ENCODE measurements around the gene MPPED2. TPM values are rescaled to one million over a fixed set of nuclear protein-coding genes. Genes with fewer than 3 reads are reported as not detected.

The MPPED2 gene
- total and polyA plus RNA-seq, 2 donors from 2014 or later, result 10.8 to 12.9 TPM

DNA sequence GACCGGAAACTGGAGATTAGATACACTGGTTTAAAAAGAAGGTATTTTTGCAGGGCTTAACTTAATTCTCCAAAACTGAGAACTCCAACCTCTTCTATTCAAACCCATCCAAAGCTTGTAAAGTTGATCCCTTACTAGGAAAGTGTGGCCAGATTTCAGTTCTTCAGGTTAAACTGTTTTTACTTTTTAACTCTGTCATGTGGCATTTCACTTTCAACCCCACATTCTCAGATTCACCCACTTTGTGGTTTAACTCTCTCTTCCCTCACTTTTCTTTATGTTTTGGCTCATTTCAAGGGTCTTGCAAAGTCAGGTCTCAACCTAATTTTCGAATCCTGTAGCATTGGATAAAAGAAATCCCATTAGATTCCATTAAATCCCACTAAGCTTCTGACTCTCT, 75.4 kb downstream of the MPPED2 start:
- intact Hi-C loops (cut with DNase I), result no loop called here
- FAIRE-seq (no peak), DNase-seq (no peak)
- Histone ChIP-seq H3K4me1 (ENCODE audit: control insufficient read depth in 2 of 3, insufficient read depth in 2 of 3, low read depth in 1 of 3, low read length in 3 of 3) (no peaks in the 10 kb centered on the region), H3K27ac (ENCODE audit: low read depth in 2 of 2, low read length in 2 of 2) (no peak overlapping the region), H3K36me3 (ENCODE audit: control insufficient read depth in 2 of 3, insufficient read depth in 3 of 3, low read length in 3 of 3) (no peaks in the 10 kb centered on the region), H3K9ac (ENCODE audit: low read length in 3 of 3) (no peak overlapping the region), H3K4me3 (ENCODE audit: low read length in 3 of 3) (no peak overlapping the region), H3K27me3 (ENCODE audit: control insufficient read depth, insufficient read depth, low read length) (no peaks in the 10 kb centered on the region), H3K9me3 (ENCODE audit: control insufficient read depth in 2 of 3, insufficient read depth in 1 of 3, low read length in 3 of 3) (no peaks in the 10 kb centered on the region)
- TF ChIP-seq, protein P1, sequence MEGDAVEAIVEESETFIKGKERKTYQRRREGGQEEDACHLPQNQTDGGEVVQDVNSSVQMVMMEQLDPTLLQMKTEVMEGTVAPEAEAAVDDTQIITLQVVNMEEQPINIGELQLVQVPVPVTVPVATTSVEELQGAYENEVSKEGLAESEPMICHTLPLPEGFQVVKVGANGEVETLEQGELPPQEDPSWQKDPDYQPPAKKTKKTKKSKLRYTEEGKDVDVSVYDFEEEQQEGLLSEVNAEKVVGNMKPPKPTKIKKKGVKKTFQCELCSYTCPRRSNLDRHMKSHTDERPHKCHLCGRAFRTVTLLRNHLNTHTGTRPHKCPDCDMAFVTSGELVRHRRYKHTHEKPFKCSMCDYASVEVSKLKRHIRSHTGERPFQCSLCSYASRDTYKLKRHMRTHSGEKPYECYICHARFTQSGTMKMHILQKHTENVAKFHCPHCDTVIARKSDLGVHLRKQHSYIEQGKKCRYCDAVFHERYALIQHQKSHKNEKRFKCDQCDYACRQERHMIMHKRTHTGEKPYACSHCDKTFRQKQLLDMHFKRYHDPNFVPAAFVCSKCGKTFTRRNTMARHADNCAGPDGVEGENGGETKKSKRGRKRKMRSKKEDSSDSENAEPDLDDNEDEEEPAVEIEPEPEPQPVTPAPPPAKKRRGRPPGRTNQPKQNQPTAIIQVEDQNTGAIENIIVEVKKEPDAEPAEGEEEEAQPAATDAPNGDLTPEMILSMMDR (IDR thresholded peaks at IDR 0.05; ENCODE audit: borderline replicate concordance, extremely low read depth, insufficient read depth), result no peak

DNA sequence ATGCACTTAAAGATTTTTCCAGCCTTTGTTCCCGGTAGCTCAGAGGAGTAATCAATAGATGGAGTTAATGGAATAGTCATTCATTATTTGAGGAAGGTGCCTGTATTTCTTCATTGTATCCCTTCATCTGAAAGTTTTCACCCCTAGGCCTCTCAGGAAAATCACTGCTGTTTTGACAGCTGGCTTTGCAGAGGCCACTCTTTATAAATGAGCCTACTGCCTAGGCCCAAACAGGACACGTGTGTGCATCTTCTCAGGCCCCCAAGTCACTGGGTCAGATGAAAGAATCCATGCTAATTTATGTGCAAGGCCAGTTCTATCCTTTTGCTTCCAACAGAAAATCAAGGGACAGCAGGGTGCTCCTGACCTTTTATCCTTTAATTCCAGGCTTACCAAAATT, 76.8 kb downstream of the MPPED2 start:
- intact Hi-C loops (cut with DNase I), result no loop called here

DNA sequence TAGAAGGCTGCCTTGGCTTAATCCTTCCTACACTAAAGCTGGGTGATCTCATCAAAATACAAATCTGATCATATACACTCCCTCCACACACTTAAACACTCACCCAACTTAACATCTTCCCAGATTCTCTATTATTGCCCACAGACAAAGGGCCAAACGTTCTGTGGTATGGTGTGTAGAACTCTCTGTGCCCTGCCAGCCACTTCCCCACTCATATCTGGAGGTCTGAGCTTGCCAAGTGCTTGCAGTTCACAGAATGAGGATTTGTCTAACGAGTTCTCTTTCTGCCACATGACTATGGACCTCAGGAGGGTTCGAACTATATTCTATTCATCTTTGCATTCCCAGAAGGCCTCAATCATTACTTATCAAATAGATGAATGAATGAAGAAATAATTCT, 77.6 kb downstream of the MPPED2 start:
- no peak overlapping the region for H3K9ac ChIP-seq (ENCODE audit: low read length in 3 of 3)
- H3K9me3 ChIP-seq (ENCODE audit: control insufficient read depth in 2 of 3, insufficient read depth in 1 of 3, low read length in 3 of 3), result no peaks in the 10 kb centered on the region
- H3K4me1 ChIP-seq (ENCODE audit: control insufficient read depth in 2 of 3, insufficient read depth in 2 of 3, low read depth in 1 of 3, low read length in 3 of 3), result peaks cover 0 to 8% (median 5%) of the 10 kb centered on the region in 3 donors
- no peak for FAIRE-seq
- intact Hi-C loops (cut with DNase I), result no loop called here
- TF ChIP-seq, protein P1 (IDR thresholded peaks at IDR 0.05; ENCODE audit: borderline replicate concordance, extremely low read depth, insufficient read depth), result no peak
- no peak overlapping the region for H3K4me3 ChIP-seq (ENCODE audit: low read length in 3 of 3)
- DNase-seq, result no peak
- no peaks in the 10 kb centered on the region for H3K36me3 ChIP-seq (ENCODE audit: control insufficient read depth in 2 of 3, insufficient read depth in 3 of 3, low read length in 3 of 3)
- no peaks in the 10 kb centered on the region for H3K27me3 ChIP-seq (ENCODE audit: control insufficient read depth, insufficient read depth, low read length)
- H3K27ac ChIP-seq (ENCODE audit: low read depth in 2 of 2, low read length in 2 of 2), result no peak overlapping the region

More for the DNA sequence above, 76.8 kb downstream of the MPPED2 start:
- H3K27me3 ChIP-seq (ENCODE audit: control insufficient read depth, insufficient read depth, low read length), result no peaks in the 10 kb centered on the region
- no peak overlapping the region for H3K9ac ChIP-seq (ENCODE audit: low read length in 3 of 3)
- H3K36me3 ChIP-seq (ENCODE audit: control insufficient read depth in 2 of 3, insufficient read depth in 3 of 3, low read length in 3 of 3), result no peaks in the 10 kb centered on the region
- H3K4me1 ChIP-seq (ENCODE audit: control insufficient read depth in 2 of 3, insufficient read depth in 2 of 3, low read depth in 1 of 3, low read length in 3 of 3), result peaks cover 0 to 8% (median 5%) of the 10 kb centered on the region in 3 donors
- no peaks in the 10 kb centered on the region for H3K9me3 ChIP-seq (ENCODE audit: control insufficient read depth in 2 of 3, insufficient read depth in 1 of 3, low read length in 3 of 3)
- no peak overlapping the region for H3K27ac ChIP-seq (ENCODE audit: low read depth in 2 of 2, low read length in 2 of 2)
- DNase-seq (no peak), FAIRE-seq (no peak)
- no peak overlapping the region for H3K4me3 ChIP-seq (ENCODE audit: low read length in 3 of 3)
- TF ChIP-seq, protein P1 (IDR thresholded peaks at IDR 0.05; ENCODE audit: borderline replicate concordance, extremely low read depth, insufficient read depth), result no peak

DNA sequence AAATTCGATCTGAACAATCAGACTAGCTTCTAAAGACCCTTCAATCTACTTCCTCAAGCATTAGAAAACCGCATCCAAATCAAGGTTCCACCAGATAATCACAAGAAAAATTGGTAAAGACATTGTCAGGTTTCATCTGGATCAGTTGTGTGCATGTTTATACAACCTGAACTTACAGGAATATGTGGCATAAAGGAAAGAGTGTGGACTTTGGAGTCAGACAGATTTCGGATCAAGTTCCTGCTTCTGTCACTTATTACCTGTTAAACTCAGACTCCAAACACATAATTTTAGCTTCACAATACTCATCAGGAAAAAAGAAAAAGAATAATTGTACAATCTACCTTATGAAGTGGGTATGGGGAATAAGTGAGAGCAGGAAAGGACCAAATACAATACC, 80.5 kb downstream of the MPPED2 start:
- H3K36me3 ChIP-seq (ENCODE audit: control insufficient read depth in 2 of 3, insufficient read depth in 3 of 3, low read length in 3 of 3), result no peaks in the 10 kb centered on the region
- H3K9ac ChIP-seq (ENCODE audit: low read length in 3 of 3), result no peak overlapping the region
- no peaks in the 10 kb centered on the region for H3K27me3 ChIP-seq (ENCODE audit: control insufficient read depth, insufficient read depth, low read length)
- FAIRE-seq (no peak), DNase-seq (no peak)
- TF ChIP-seq, protein P1 (IDR thresholded peaks at IDR 0.05; ENCODE audit: borderline replicate concordance, extremely low read depth, insufficient read depth), result no peak
- intact Hi-C loops (cut with DNase I), result no loop called here
- peaks cover 0 to 8% (median 5%) of the 10 kb centered on the region in 3 donors for H3K4me1 ChIP-seq (ENCODE audit: control insufficient read depth in 2 of 3, insufficient read depth in 2 of 3, low read depth in 1 of 3, low read length in 3 of 3)
- no peak overlapping the region for H3K4me3 ChIP-seq (ENCODE audit: low read length in 3 of 3)
- H3K9me3 ChIP-seq (ENCODE audit: control insufficient read depth in 2 of 3, insufficient read depth in 1 of 3, low read length in 3 of 3), result no peaks in the 10 kb centered on the region
- no peak overlapping the region for H3K27ac ChIP-seq (ENCODE audit: low read depth in 2 of 2, low read length in 2 of 2)
